ENCODE results near the gene UPP2. TPM values are rescaled to one million over a fixed set of nuclear protein-coding genes. Genes with fewer than 3 reads are reported as not detected.

Gene UPP2
- total and polyA plus RNA-seq, 10 donors, result 0.02 TPM; not detected in 9

GRCh38 chr2:158120102-158120501, 18.4 kb downstream of the UPP2 start:
- no peaks in the 10 kb centered on the region for H3K36me3 ChIP-seq
- H3K27ac ChIP-seq, result peak overlapping the region in 2 of 8 donors; percentile 3 to 19
- no peak for DNase-seq
- no peak overlapping the region for H3K4me3 ChIP-seq
- TF ChIP-seq POLR2AphosphoS5 (IDR thresholded peaks at IDR 0.05) (no peak), POLR2A (IDR thresholded peaks at IDR 0.05) (no peak), CTCF (IDR thresholded peaks at IDR 0.05 in 8 of 11, conservative IDR thresholded peaks at IDR 0.05 in 3 of 11) (no peak)
- H3K4me1 ChIP-seq, result peaks cover 0 to 4% (median 0%) of the 10 kb centered on the region in 6 donors
- H3K27me3 ChIP-seq (replicated peaks in 1 of 7), result no peaks in the 10 kb centered on the region
- 90 to 98% (median 95%) methylated on average over 1 of the region's 1 CpG for WGBS, 5 donors
- H3K9me3 ChIP-seq, result no peaks in the 10 kb centered on the region
- intact Hi-C loops (cut with DNase I; ENCODE audit: low total_unique reads), result no loop called here

- WGBS, 5 donors, result 54 to 85% (median 69%) methylated on average over 8 of the region's 8 CpGs
- Histone ChIP-seq H3K4me3 (no peak overlapping the region), H3K27ac (peak overlapping the region in 3 of 8 donors; percentile 3 to 28 (median 19)), H3K27me3 (replicated peaks in 1 of 7) (no peaks in the 10 kb centered on the region), H3K4me1 (no peaks in the 10 kb centered on the region), H3K36me3 (no peaks in the 10 kb centered on the region), H3K9me3 (no peaks in the 10 kb centered on the region)
- TF ChIP-seq POLR2A (IDR thresholded peaks at IDR 0.05), result no peak
- TF ChIP-seq POLR2AphosphoS5 (IDR thresholded peaks at IDR 0.05), result no peak
- TF ChIP-seq CTCF (IDR thresholded peaks at IDR 0.05 in 8 of 11, conservative IDR thresholded peaks at IDR 0.05 in 3 of 11), result no peak
- no peak for DNase-seq
- intact Hi-C loops (cut with DNase I; ENCODE audit: low total_unique reads), result no loop called here
Measured at GRCh38 chr2:158120664-158121641, 19.3 kb downstream of the UPP2 start.

GRCh38 chr2:158124896-158125295, 23.2 kb downstream of the UPP2 start:
- 47 to 67% (median 57%) methylated on average over 2 of the region's 2 CpGs for WGBS, 5 donors

More at GRCh38 chr2:158124896-158125295, 23.2 kb downstream of the UPP2 start:
- Histone ChIP-seq H3K4me3 (no peak overlapping the region), H3K27me3 (replicated peaks in 1 of 7) (no peaks in the 10 kb centered on the region), H3K4me1 (no peaks in the 10 kb centered on the region), H3K27ac (no peak overlapping the region), H3K36me3 (no peaks in the 10 kb centered on the region), H3K9me3 (no peaks in the 10 kb centered on the region)
- TF ChIP-seq POLR2A (IDR thresholded peaks at IDR 0.05), result no peak
- no peak for TF ChIP-seq POLR2AphosphoS5 (IDR thresholded peaks at IDR 0.05)
- no peak for TF ChIP-seq CTCF (IDR thresholded peaks at IDR 0.05 in 8 of 11, conservative IDR thresholded peaks at IDR 0.05 in 3 of 11)
- DNase-seq, result no peak
- intact Hi-C loops (cut with DNase I; ENCODE audit: low total_unique reads), result no loop called here

All from spleen (tissue), 11 donors.